Renal cortical epithelial cell (primary cell): ENCODE measurements around the gene LCMT1. TPM values are rescaled to one million over a fixed set of nuclear protein-coding genes. Genes with fewer than 3 reads are reported as not detected.

Experiments used
- DNase-seq: peaks from one replicate; pipeline ENCODE4 v3.0.0-alpha.2; 2011; ENCODE audit warnings: low read depth
- total RNA-seq: library from RNA; depleted of rRNA; stranded (reverse); fragments of >200 nt; gene quantifications from 2 replicates; pipeline ENCODE4 v1.2.3, GENCODE V29; 2014

The LCMT1 gene
- total RNA-seq, 1 donor from 2014 or later: 46.4 TPM

DNA sequence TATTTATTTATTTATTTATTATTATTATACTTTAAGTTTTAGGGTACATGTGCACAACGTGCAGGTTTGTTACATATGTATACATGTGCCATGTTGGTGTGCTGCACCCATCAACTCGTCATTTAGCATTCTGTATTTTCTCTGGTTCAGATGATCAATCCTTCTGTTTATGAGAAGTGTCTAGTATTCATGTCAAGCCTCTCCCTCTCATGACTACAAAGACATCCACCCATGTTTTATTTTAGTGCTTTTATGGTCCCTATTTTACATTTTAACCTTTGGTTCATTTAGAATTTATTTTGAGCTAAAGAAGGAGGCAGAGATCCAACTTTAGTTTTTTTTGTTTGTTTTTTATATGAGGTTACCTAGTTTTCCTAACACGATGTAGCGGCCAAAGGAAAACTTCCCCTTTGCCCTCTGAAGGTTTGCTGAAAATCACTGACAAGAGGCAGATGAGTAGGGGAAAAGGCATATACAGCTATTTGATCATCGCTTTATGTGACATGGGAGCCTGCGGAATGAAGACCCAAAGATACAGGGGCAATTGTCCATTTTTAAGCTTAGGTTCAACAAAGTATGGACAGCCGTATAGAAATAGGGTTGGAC is 82.8 kb downstream of the LCMT1 start:
- no peak for DNase-seq

DNA sequence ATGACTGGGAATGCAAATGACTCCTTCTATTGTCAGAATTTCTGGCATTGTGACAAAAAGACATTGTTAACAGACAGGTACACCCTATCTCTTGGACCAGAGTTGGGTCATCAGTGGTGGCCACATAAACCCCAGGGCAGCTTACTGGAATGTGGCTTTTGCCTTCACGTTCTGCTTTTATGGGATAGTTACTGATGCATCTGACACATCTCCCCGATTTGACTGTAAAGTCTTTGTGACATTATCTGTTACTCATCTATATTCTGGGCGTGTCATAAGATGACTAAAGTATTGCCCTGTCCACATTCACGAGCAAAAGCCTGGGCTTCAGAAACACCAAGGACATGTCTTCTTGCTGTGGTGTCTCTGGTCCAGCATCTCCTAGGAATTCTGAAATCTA is 86.5 kb downstream of the LCMT1 start:
- DNase-seq: no peak

DNA sequence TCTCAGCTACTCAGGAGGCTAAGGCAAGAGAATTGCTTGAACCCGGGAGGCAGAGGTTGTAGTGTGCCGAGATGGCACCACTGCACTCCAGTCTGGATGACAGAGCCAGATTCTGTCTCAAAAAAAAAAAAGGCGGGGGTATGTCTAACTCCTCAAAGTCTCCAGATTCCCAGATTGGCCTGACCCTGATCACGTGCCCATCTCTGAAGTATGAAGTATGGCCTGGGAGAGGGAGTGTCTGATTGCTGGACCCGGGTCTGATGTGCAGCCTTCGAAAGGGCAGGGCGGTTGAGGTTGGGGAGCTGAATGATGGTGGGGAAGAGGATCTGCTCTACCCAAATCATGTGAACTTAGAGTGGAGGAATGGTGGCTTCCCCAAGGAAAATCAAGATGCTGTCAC is 87.9 kb downstream of the LCMT1 start:
- DNase-seq: no peak

DNA sequence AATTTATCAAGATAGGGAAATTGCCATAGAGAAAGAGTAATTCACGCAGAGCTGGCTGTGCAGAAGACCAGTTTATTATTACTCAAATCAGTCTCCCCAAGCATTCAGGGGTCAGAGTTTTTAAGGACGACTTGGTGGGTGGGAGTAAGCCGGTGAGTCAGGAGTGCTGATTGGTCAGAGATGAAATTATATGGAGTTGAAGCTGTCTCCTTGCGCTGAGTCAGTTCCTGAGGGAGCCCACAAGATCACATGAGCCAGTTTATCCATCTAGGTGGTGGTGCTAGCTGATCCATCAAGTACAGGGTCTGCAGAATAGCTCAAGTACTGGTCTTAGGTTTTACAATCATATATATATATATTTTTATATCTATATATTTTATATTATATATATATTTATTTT is 99.2 kb downstream of the LCMT1 start:
- DNase-seq: peak; percentile 84

DNA sequence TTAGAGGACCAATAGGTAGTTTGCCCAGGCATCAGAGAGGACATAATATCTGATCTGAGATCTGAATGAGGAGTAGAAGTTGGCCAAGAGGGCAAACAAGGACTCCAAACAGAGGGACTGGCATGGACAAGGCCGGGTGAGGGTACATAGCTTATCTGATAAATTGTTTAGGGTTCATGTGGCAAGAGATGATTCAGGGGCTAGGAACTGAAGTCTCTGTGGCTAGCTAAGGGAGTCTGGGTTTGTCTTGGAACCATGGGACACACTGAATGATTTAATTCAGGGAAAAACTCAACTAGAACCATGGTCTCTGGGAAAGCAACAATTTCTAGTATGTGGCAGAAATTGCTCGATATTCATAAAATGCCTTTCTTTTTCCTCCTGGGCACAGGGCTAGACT is 101.1 kb downstream of the LCMT1 start:
- DNase-seq: no peak

DNA sequence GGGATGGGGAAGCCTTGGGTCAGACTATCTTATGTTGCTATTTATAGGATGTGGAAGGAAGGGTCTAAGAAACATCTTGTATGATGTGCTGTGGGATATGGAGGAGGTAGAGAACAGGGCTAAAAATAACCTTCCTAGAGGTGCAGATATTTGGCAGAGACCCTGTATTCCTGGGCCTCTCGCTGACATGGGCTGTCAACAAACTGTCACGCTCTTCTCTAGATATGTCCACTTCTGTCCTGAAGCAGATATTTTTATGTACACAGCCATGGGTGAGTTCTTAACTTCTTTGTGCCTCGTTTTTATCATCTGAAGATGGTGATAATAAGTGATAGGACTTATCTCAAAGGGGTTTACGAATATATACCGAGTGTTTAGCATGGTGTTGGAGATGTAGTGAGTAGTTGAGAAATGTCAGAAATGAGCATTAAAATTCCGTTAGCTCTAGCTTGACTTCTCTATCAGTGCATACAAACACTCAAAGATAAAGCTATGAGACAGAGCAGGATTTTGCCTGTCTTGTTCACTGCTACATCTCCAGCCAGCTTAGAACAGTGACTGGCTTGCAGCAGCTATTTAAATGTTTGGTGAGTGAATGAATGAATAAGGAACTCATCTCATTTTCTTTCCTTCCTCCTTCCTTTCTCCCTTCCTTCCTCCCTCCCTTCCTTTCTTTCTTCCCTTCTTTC is 102.3 kb downstream of the LCMT1 start:
- DNase-seq: no peak

DNA sequence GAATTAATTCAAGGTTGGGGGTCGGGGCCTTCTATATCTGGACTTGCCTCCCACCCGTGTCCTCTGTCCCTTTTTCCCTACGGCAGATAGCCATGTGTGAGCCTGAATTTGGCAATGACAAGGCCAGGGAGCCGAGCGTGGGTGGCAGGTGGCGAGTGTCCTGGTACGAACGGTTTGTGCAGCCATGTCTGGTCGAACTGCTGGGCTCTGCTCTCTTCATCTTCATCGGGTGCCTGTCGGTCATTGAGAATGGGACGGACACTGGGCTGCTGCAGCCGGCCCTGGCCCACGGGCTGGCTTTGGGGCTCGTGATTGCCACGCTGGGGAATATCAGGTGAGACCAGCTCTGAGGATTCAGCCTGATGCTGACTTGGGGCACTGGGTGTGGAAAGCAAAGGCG is 105.6 kb downstream of the LCMT1 start:
- DNase-seq: no peak

DNA sequence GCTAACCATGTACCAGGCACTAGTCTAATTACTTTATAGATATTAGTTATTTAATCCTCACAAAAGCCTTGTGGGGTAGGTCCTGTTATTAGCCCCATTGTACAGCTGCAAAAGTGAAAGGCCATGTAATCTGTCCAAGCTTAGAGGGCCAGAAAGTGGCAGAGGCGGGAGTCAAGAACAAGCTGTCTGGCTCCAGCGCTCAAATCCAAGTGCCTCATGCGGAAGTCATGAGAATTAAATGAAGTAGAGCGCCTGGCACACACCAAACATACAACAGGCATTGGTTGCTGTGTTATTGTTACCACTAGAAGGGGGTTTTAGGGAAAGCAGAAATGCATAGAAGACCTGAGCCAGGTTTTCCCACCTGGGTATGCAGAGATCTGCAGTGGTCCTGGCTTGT is 106.4 kb downstream of the LCMT1 start:
- DNase-seq: no peak

DNA sequence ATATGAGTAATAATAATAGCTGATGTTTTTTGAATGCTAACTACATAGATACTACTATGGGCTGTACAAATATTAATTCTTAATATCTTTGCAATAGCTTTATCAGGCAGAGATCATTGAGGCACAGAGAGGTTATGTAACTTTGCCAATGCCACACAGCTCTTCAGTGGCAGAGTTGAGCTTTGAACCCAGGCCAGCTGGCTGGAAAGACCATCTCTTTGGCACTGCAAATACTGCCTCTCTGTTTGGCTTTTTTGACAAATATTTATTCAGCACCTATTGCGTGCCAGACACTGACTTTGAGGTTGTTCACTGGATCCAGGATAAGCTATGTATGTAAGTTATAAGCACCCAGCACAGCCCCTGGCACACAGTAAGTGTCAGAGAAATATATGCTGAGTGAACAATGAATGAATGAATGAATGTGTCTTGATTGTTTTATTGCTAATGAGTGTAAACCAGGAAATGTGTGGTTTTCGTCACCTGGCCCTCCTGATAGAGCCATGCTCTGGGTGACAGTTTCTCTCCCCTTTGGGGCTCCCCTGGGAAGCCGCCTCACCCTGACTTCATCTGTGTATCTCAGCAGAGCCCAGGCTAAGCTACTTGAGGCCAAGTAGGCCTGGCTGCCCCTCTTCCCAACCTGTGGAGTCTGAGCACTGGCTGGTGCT is 107.7 kb downstream of the LCMT1 start:
- DNase-seq: no peak

DNA sequence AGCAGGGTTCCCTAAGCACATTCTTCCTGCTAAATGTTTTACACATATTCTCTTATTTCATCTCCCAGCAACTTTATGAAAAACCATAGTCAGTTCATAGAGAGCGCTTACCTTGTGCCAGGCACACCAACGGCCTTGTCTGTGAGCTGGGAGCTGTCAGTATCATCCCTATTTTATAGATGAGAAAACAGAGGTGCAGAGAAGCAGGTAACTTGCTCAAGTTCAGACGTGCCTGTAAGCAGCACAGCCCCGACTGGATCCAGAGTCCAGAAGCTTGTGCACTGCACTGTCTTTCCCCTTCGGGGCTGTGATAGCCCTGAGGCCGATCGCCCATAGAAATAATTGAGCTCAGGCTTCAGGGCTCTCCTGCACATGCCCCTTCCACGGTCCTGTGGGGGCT is 111.4 kb downstream of the LCMT1 start:
- no peak for DNase-seq

DNA sequence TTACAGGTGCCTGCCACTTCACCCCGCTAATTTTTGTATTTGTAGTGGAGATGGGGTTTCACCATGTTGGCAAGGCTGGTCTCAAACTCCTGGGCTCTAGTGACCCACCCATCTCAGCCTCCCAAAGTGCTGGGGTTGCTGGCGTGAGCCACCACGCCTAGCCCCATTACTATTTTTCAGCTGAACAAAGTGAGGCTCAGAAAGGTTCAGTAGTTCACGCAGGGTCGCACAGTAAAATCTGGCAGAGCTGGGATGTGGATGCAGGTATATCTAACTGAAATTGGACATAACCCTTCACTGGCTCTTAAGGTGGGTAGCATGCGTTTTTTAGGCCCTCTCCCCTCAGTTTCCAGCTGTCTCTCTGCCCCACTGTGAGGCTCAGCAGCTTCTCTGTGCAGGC is 112.4 kb downstream of the LCMT1 start:
- no peak for DNase-seq

DNA sequence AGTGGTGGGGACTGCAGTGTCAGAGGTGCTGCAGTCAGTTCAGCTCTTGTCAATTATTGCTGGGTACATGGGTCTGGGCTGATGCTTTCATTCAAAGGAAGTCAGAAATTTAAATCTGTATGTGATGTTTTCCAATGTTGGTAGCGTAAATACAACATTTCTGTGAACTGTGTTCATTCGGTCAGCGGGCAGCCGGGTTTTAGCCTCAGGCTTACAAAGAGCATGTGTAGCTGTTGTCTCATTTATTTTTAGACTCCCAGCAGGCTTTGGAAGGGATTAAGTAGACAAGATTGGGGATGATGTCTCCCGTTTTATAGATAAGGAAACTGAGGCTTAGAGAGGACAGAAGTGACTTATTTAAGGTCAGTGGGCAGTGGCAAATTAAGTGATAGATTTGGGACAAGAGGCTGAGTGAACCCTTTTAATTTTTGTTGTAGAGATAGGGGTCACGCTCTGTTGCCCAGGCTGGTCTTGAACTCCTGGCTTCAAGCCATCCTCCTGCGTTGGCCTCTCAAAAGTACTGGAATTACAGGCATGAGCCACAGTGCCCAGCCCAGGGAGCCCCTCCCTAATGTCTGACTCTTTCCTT is 113.3 kb downstream of the LCMT1 start:
- DNase-seq: no peak

Other genes starting within 250 kb of the LCMT1 start
- gene ARHGAP17, start 96.4 kb upstream of the LCMT1 start, total RNA-seq: 10.4 and 55.3 TPM in 2 replicates
- gene AQP8, start 105.2 kb downstream of the LCMT1 start, total RNA-seq: not detected in 2 replicates
- gene ZKSCAN2, start 146.1 kb downstream of the LCMT1 start, total RNA-seq: 2.6 and 10.4 TPM in 2 replicates